ENCODE results near the gene PPP3CA.

PPP3CA gene

GRCh38 chr4:101288365-101289145 lies 58.8 kb downstream of the PPP3CA start:
- no peak for FAIRE-seq
- TF ChIP-seq POLR2A (IDR thresholded peaks at IDR 0.05; ENCODE audit: low read depth, low read length), result no peak
- DNase-seq (ENCODE audit: insufficient read length, low spot score), result no peak

- no peak for TF ChIP-seq POLR2A (IDR thresholded peaks at IDR 0.05; ENCODE audit: low read depth, low read length)
- DNase-seq (ENCODE audit: insufficient read length, low spot score) (no peak), FAIRE-seq (no peak)
These were observed 60.0 kb downstream of the PPP3CA start for GRCh38 chr4:101287324-101287723.

- TF ChIP-seq POLR2A (IDR thresholded peaks at IDR 0.05; ENCODE audit: low read depth, low read length), result no peak
- no peak for FAIRE-seq
- DNase-seq (ENCODE audit: insufficient read length, low spot score), result no peak
These were observed 60.7 kb downstream of the PPP3CA start for GRCh38 chr4:101286663-101287062.

- DNase-seq (ENCODE audit: insufficient read length, low spot score), result no peak
- no peak for FAIRE-seq
- no peak for TF ChIP-seq POLR2A (IDR thresholded peaks at IDR 0.05; ENCODE audit: low read depth, low read length)
These were observed 61.3 kb downstream of the PPP3CA start for GRCh38 chr4:101285985-101286384.

- no peak for TF ChIP-seq POLR2A (IDR thresholded peaks at IDR 0.05; ENCODE audit: low read depth, low read length)
- no peak for FAIRE-seq
- no peak for DNase-seq (ENCODE audit: insufficient read length, low spot score)
These were observed 62.8 kb downstream of the PPP3CA start for GRCh38 chr4:101284546-101284945.

GRCh38 chr4:101283434-101283833 lies 63.9 kb downstream of the PPP3CA start:
- no peak for TF ChIP-seq POLR2A (IDR thresholded peaks at IDR 0.05; ENCODE audit: low read depth, low read length)
- DNase-seq (ENCODE audit: insufficient read length, low spot score) (no peak), FAIRE-seq (no peak)

- DNase-seq (ENCODE audit: insufficient read length, low spot score), result no peak
- no peak for TF ChIP-seq POLR2A (IDR thresholded peaks at IDR 0.05; ENCODE audit: low read depth, low read length)
- FAIRE-seq, result no peak
These were observed 65.1 kb downstream of the PPP3CA start for GRCh38 chr4:101282076-101282844.

GRCh38 chr4:101280866-101281600 lies 66.3 kb downstream of the PPP3CA start:
- no peak for TF ChIP-seq POLR2A (IDR thresholded peaks at IDR 0.05; ENCODE audit: low read depth, low read length)
- DNase-seq (ENCODE audit: insufficient read length, low spot score) (no peak), FAIRE-seq (no peak)

GRCh38 chr4:101279377-101279871 lies 67.9 kb downstream of the PPP3CA start:
- FAIRE-seq (peak; percentile 30), DNase-seq (ENCODE audit: insufficient read length, low spot score) (no peak)
- TF ChIP-seq POLR2A (IDR thresholded peaks at IDR 0.05; ENCODE audit: low read depth, low read length), result no peak

GRCh38 chr4:101277671-101278070 lies 69.7 kb downstream of the PPP3CA start:
- no peak for TF ChIP-seq POLR2A (IDR thresholded peaks at IDR 0.05; ENCODE audit: low read depth, low read length)
- DNase-seq (ENCODE audit: insufficient read length, low spot score) (peak; percentile 3), FAIRE-seq (no peak)

- TF ChIP-seq POLR2A (IDR thresholded peaks at IDR 0.05; ENCODE audit: low read depth, low read length), result no peak
- FAIRE-seq (no peak), DNase-seq (ENCODE audit: insufficient read length, low spot score) (no peak)
These were observed 70.7 kb downstream of the PPP3CA start for GRCh38 chr4:101276661-101277060.

- FAIRE-seq (no peak), DNase-seq (ENCODE audit: insufficient read length, low spot score) (no peak)
- TF ChIP-seq POLR2A (IDR thresholded peaks at IDR 0.05; ENCODE audit: low read depth, low read length), result no peak
These were observed 72.2 kb downstream of the PPP3CA start for GRCh38 chr4:101274888-101275752.

- no peak for FAIRE-seq
- no peak for TF ChIP-seq POLR2A (IDR thresholded peaks at IDR 0.05; ENCODE audit: low read depth, low read length)
- DNase-seq (ENCODE audit: insufficient read length, low spot score), result no peak
These were observed 75.8 kb downstream of the PPP3CA start for GRCh38 chr4:101271516-101271915.
